SH-SY5Y (cell line): ENCODE results near the gene FNIP1.

Experiments used
- GATA2 ChIP-seq: IDR thresholded peaks from 2 replicates; pipeline ENCODE4 v1.6.1; 2011; ENCODE audit warnings: mild to moderate bottlenecking, low read depth, low read length
- GATA3 ChIP-seq: IDR thresholded peaks from 2 replicates; pipeline ENCODE4 v1.6.1; 2011; ENCODE audit warnings: low read depth, mild to moderate bottlenecking, low read length, moderate library complexity

DNA sequence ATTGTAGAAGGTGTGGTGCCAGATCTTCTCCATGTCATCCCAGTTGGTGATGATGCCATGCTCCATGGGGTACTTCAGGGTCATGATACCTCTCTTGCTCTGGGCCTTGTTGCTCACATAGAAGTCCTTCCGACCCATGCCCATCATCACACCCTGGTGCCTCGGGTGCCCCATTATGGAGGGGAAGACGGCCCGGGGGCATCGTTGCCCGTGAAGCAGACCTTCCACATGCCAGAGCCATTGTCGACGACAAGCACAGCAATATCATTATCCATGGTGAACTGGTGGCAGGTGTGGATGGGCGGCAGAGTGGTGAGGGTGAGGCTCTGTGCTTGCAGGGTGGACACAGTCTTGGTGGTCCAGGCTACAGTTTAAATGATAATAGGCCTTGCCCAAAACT lies 137.0 kb downstream of the FNIP1 start:
- TF ChIP-seq GATA2, result no peak
- TF ChIP-seq GATA3, result no peak
